Measurements from ENCODE around the gene DNM3.
A peak's percentile ranks its signal among the peaks of the same experiment; 100 is the strongest.
"Not testable (repeated sequence)": the region's sequence is repeated elsewhere in the genome, so short reads cannot be mapped to it uniquely, and the experiment has no call there.

Gene DNM3

DNA sequence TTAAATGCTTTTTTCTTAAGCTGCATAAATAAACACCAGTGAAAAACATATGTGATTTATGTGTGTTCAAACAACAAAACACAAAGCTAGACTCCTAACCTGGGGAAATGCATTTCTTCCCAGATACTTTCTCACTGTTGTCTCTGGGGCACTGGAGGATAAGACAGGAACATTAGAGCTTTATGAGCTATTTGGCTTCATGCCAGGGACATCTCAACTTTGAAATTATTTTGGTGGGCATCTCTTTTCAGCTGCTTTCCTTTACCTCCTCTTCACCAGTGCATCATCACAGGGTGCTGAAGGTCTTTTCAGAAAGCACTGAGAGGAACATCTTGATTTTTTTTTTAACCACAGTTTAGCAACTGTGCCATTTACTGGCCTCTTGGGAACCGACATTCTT, 212.9 kb downstream of the DNM3 start:
- no peak for DNase-seq

DNA sequence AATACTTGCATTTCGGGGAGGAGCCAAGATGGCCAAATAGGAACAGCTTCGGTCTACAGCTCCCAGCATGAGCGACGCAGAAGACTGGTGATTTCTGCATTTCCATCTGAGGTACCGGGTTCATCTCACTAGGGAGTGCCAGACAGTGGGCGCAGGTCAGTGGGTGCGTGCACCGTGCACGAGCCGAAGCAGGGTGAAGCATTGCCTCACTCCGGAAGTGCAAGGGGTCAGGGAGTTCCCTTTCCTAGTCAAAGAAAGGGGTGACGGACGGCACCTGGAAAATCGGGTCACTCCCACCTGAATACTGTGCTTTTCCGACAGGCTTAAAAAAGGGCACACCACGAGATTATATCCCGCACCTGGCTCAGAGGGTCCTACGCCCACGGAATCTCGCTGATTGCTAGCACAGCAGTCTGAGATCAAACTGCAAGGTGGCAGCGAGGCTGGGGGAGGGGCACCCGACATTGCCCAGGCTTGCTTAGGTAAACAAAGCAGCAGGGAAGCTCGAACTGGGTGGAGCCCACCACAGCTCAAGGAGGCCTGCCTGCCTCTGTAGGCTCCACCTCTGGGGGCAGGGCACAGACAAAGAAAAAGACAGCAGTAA, 214.6 kb downstream of the DNM3 start:
- DNase-seq, result not testable (repeated sequence)

DNA sequence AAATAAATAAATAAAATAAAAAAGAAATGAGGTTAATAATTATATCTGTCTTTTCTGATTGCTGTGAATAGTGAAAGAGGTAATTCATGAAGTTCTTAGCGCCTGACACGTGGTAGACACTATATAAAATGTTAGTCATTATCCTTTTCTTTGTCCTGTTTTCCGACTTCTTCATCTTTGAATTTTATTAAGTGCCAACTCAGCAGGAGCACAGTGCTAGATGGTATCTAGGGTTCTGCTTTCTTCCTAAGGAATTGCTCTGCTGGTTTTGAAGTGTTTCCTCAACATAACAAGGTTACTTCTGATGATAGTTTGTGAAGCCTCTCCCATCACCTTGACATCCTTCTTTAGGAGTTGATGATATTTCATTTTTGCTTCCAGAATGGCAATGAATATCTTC, 227.0 kb downstream of the DNM3 start:
- no peak for DNase-seq

DNA sequence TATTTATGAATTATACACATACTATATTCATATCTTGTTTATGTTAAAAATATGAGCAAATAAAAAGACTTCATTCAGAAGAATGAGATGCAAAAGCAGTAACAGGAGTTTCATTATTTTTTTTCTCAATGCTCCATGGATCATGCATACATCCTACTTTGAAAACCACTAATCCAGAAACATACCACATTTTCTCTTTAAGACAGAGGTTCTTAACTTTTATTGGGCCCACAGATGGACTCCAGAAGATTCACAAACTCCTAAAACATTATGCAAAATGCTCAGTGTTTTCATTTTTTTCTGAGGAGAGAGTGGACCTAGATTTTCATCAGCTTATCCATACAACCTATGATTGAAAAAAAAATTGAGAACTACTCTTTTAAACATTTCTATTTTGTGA, 227.8 kb downstream of the DNM3 start:
- DNase-seq, result no peak

DNA sequence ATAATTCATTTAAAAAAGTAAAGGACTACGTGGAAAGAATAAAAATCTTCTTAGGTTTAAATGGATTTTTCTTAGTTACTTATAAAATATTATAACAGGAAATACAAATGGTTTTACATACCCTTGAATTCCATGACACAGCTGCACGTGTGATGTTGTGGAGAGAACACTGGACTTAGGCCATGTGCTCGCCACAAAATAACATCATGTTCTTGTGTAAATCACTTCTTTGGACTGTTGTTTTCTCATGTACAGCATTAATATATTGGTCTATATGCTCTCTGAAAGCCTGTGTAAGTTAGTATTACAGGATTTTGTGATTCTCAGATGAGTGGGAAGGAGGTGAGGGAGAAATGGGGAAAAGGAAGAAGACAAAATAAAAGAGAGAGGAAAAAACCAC, 228.2 kb downstream of the DNM3 start:
- DNase-seq, result no peak

DNA sequence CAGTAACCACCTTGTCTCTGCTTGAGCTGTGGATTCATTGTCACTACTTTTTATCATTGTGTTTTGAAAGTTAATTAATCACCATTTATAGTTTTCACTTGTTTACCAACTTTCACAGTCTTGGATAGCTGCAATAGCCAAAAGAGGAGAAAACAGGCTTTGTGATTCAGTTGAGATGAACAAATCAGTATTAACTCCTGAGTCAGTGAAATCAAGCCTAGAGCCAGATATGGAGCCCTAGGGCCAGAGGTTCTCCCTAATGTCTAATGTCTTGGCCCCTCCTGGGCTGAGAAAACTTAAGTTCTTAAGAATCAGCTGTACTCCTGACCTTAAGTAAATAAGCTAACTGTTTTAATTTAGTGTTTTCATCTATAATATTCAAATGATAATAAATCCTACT, 228.8 kb downstream of the DNM3 start:
- no peak for DNase-seq

DNA sequence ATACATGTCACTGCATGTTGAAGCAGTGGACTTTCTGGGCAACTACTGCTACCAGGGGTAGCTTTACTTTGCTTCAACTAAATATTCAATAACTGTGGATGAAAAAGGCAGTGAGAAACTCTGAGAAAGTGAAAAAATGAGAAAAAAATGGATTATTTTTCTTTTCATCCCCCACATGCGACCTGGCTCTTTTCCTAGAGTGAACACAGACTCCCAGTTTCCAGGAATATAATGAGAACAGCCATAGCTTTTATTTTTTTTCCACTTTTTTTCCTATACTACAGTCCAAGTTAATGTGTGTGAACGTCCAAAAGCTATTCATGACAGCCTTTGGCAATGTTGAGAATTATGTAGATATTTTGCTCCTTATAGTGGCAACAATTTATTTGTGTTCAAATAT, 230.4 kb downstream of the DNM3 start:
- no peak for DNase-seq

DNA sequence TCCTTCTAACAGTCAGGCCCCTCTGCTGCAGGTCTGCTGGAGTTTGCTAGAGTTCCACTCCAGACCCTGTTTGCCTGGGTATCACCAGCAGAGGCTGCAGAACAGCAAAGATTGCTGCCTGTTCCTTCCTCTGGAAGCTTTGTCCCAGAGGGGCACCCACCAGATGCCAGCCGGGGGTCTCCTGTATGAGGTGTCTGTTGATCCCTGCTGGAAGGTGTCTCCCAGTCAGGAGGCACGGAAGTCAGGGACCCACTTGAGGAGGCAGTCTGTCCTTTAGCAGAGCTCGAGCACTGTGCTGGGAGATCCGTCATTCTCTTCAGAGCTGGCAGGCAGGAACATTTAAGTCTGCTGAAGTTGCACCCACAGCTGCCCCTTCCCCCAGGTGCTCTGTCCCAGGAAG, 238.6 kb downstream of the DNM3 start:
- not testable (repeated sequence) for DNase-seq

DNA sequence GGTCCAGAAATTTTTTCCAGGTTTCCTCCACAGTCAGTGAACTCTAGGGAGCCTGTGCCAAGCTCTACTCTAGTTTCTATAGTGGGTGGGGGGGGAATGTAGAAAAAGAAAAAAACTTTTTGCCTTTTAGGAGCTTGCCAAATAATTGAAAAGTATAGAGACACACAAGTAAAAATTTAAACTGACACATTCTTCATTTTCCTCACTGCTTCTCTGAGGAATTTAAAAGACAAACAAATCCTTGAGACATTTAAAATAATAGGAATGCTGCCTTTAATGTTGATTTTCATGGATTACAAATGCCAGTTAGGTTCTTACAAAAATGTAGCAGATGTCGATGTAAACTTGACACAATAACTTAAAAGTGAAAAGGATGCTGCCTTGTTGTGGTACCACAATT, 241.9 kb downstream of the DNM3 start:
- no peak for DNase-seq

DNA sequence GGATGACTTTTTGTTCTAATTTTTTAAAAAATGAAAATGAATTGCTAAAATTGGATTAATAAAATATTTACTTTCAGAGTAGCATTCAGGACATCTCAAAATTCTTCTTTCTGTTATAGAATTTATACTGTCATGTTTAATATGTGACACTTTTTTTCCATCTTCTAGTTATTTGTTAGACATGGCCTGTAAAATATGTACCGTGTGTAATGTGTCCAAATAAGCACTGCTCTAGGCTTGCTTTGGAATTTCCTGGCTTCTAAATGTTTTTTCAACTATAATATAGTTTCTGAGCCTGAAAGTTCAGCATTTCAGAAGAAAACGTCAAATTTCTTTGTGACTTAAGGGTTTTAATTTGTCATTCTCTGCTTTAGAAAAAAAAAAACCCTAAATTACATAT, 243.6 kb downstream of the DNM3 start:
- no peak for DNase-seq

DNA sequence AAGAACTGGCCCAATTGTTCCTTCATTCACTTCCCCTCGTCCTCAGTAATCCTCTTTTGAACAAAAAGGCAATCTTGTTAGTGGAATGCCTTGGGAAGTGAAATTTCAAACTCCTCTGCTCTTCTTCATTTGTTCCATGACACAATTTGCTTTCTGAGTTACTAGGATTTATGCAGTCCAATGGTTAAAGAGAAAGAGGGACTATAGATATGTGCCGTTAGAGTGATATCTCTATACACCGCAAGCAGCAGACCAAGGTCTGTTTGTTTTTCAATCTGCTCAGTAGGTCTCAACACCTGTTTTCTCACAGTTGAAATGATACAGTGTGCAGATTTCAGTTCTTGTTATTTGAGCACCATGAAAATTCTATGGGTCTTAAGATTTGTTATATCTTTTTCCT, 244.0 kb downstream of the DNM3 start:
- no peak for DNase-seq

DNA sequence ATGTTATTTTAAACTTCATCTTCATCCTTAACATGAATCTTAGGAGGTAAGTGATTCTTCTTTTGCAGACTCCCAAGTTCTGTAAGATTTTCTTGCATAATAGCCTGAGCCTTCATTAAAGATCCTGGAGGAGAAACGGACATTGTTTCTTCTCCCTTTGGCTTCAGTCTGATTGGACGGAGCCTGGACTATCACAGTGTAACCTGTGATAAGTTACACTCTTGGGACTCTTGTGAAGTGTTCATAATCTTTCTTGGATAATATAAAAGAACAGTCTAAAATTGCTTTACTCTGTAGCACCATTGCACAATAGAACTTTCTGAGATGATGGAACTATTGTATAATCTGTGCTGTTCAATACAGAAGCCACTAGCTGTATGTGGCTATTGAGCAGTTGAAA, 244.8 kb downstream of the DNM3 start:
- DNase-seq, result no peak

DNA sequence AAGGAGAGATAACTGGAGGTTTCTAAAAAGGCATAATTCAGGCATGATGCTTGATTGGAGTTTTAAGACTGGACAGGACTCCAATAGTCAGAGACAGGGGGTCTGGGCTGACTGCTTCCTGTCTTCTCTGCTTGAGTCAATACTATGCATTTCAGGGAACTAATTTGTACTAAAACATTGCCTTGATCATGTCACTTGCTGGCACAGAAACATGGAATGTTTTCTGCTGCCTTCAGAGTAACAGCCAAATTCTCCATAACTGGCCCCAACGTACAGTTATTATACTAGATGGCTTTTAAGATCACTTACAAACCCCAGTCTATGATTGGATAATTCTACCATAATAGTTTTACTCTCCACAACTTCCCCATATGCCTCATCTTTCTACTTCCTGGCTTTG, 247.0 kb downstream of the DNM3 start:
- no peak for DNase-seq

DNA sequence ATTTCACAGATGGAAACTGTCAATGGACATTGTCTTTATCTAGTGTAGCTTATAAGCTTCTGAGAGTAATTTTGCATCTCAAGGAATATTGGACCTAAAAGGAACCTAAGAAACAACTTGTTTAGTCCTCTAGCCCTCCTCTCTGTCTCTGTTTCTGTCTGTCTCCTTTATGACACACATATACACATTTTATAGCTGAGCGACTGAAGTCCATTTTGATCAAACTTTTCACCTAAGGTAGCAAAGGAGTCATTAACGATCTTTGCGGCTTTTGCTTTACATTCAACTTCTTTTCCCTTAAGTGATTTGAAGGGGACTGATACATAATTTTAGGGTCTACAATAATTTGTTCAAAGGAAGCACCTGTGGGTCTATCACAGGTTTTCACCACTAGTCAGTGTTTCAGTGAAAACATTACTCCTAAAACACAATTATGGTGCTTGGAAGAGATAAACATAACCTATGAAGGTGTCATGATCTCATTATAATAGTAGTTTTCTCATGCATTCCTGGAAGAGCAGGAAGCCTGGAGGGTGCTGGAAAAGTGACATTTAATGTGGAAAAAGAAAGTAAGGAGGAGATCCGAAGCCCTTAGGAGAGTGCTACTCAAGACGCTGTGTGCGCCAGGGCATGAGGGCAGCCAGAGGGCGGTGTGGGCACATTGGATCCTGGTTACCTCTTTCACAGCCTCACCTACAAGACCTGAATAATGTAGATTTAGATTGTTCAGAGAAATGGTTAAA, 248.6 kb downstream of the DNM3 start:
- DNase-seq, result peak; percentile 54

DNA sequence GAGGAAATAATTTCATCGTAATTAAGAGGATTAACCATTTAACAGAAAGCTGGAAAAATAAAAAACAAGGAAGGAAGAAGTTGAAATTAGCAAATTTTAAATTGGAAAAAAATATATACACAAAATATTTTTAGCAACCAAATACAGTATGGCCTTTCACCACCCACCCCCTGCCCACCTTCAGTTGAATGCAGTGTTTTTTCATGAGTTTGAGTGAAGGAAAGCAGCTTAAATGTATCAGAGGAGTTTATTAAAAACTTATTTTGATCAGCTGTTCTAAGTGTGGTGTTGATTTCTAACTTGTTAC, 249.2 kb downstream of the DNM3 start:
- no peak for DNase-seq

DNA sequence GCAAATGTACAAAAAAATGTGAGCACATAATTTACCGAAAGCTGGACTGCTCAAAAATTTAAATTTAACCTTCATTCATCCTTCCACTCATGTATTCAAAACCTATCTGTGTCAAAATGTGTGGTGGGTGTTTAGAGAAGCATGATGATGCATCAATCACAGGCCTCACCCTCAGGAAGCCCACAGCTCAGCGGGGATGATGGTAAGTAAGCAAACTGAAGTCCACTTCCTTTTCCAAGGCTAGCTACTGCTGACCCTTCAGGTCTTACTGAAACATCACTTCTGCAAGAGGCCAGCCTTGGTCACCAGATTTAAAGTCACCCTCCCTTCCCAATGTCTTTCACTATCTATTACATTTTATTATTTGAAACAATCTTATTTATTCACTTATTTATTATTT, 254.5 kb downstream of the DNM3 start:
- no peak for DNase-seq

DNA sequence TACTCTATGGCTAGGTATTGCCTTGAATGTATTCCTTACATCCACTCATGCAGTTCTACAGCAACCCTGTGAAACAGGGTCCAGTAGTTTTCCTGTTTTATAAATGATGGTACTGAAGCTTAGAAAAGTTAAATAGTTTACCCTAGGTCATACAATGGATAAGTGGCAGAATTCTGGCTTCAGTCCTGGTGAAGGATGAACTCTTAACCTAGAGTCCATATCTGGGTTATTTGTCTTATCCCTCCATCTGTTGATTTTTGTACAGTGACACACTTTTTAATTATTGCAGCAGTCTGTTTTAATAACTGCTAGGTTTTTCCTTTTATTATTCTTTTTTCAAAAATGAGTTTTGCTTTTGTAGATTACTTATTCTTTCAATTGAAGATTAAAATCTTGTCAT, 263.9 kb downstream of the DNM3 start:
- no peak for DNase-seq

DNA sequence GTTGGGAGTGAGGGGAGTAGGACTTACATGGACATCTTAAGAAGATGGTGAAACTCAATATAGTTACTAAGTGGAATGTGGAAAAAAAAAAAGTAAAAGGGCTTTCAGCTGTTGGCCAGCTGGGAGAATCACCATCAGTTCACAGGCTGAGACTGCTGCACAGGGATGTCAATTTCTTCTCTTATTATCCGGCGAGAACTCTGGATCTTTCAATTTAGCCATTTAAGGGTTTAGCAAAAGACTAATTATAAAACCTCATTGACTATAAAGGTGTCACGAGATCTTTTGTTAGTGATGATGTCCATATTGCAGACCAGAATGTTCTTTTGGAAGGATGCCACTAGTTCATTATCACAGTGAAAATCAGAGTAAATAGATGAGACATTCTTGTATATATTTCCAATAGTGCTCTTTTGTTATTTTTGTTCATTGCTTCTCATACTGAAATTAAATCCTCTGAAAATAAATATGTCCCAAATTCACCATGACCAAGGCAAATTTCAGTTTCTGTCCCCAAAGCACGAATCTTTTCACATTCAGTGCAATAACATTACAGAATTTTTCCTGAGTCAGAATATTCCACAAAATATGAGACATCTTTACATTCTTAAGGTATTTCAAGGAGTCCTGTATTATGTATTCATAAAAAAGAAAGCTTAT, 266.1 kb downstream of the DNM3 start:
- no peak for DNase-seq

DNA sequence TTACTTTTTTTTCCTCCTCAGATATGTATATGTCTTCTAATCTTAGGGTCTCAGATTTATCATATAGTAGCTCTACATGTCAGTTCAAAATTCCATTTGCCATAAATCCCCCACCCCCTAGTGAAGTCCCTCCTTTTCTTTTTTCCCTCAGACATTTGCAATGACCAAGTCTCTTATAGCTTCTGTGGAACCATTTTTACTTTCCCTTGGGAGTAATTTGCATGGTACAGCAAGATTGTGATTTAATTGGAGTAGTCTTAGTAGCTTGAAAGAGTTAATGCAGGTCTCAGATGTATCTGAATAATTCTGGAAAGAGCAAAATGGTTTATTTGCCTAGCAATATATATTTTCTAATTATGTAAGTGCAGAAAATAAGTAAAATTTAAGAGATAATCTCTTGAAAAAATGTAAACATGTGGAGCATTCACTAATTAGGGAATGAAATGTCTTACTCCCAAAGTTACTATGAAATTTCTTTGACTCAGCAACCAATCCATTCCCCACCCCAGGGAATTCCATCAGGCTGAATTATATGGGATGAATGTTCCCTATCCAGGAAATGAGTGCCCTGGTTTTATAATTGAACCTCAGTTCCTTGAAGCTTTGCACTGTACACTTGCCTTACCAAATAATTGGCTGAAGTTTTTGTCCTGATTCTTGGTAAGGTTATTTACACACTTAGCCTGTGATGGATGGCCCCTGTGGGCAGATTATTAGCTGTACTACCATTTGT, 267.0 kb downstream of the DNM3 start:
- DNase-seq, result no peak

DNA sequence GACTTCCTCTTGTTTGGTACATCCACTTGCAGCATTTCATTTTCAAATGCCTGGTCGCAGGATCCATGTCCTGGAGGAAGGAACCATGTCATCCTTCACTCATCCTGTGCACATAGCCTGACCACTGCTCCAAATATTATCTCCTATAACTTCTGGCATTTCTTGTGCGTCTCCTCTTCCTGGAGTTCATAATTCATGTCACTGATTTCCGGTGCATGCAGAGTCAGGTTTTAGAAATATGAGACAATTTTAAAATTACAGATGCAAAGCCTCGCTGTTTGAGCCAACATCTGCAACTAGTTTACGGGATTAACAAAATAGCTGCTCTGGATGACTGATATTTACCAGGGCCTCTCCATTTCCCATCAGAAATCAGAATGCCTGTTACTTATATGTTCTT, 268.1 kb downstream of the DNM3 start:
- no peak for DNase-seq

DNA sequence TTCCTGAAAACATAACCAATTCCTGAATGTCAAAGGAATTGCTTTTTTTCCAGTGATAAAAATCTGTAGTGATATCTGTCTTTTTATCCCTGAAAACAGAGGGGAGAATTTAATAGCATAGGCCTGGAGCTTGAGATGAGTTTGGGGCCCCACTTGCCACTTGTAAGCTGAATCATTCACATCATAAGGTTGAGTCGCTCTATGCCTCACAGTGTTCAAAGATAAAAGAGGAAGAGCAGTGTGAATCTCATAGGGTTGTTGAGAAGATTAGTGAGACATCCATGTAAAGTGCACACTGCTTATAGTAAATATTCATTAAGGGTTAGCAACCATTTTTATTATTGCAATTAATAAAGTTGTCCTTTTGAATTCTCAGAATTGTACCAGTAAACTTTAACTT, 271.3 kb downstream of the DNM3 start:
- no peak for DNase-seq

DNA sequence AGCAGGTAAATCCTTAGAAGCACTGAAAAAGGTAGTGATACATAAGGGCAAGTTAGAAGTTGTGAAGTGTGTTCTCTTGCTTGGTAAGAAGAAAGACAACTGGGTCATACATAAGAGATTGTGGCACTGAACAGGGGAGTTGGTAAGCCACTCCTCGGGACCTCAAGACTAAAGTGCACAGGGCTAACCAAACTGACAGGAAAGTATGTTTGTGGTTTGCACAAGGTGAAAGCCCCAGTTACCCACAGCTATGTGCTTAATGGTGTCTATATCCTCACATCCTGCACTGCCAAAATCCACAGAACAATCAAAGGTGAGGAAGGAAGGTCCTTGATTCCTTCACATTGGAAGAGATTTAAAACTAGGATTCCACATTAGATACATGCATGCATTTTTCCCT, 276.5 kb downstream of the DNM3 start:
- no peak for DNase-seq

DNA sequence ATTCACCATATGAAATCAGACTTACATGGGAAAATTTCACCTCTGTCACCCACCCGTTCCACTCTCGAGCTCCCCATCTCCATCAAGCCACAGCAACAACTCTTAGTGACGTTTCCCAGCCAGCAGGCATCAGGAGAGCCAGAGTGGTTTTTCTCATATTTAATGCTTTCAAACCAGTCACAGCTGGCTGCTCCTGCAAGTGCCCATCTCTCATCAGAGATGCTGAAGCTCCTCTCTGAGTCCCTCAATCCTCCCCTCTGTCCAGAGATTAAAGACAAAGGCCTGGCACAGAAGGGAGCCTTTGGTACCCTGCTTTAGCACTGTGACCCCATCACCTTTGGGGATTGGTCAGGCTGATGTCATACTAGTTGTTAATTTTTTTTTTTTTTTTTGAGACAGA, 277.3 kb downstream of the DNM3 start:
- DNase-seq, result no peak

DNA sequence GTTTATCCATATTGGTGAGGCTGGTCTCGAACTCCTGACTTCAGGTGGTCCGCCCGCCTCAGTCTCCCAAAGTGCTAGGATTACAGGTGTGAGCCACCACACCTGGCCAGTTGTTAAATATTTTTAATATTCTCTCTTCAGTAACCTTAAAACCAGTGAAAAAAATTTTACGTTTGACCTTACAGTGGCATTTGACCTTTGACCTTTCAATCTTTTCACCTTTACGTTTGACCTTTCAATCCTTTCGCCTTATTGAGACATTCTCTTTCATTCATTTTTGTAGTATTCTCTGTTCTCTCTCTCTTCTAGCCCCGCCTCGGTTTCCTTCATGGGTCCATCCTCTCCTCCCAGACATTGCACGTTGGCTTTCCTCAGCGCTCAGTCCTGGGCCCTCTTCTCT, 277.9 kb downstream of the DNM3 start:
- DNase-seq, result no peak
